Head of caudate nucleus (tissue), 42 donors: ENCODE results near the gene EZH2.

Experiments used
- DNase-seq, 42 donors: peaks; one replicate each; pipeline versions ENCODE4 v3.0.0 to v3.0.0-alpha.2; 2020 to 2021; ENCODE audit warnings: mixed read lengths in 7 of 42
- intact Hi-C: fragments of 100-400 bp; cut with DNase I; formaldehyde crosslinking; loops from one replicate; pipeline ENCODE4 v1.15.0; 2022

EZH2 gene

DNA sequence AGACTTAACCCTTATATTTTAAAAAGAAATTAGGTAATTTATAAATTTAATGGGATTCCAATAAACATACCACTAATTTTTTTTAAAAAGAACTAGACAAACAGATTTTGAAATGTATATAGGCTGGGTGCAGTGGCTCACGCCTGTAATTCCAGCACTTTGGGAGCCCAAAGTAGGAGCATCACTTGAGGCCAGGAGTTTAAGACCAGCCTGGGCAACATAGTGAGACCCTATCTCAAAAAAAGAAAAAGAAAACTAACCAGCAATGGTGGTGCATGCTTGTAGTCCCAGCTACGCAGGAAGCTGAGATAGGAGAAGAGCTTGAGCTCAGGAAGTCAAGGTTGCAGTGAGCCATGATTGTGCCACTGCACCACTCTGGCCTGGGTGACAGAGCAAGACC is 62.7 kb downstream of the EZH2 start:
- intact Hi-C loops: no loop called here
- no peak for DNase-seq

DNA sequence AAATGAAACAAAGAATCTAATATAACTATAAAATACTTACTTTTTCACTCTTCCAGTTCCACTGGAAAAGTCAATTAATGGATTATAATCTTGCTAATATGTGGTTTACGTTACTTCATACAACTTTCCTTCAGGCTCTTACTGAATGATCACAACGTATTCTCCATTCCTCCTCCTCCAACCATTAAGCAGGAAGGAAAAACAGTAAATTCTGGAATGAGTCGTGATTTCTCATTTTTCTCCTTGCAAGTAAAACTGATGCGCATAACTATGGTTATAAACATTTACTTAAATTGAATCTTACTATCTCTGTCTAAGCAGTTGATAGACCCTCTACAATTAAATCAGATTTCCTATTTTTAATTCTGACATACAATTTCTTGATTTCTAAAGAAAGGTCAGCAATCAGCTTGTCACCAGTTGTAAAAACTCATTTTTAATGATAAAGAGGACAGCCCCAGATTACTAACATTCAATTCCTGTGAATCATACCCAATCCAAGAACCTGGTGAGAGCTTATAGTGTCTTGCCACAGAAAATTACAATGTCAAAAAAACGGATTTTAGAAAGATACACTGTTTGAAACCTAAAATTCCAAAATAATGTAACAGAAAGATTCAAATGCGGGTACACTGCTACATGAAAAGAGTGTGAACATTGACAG is 64.3 kb downstream of the EZH2 start:
- intact Hi-C loops: no loop called here
- DNase-seq: no peak

DNA sequence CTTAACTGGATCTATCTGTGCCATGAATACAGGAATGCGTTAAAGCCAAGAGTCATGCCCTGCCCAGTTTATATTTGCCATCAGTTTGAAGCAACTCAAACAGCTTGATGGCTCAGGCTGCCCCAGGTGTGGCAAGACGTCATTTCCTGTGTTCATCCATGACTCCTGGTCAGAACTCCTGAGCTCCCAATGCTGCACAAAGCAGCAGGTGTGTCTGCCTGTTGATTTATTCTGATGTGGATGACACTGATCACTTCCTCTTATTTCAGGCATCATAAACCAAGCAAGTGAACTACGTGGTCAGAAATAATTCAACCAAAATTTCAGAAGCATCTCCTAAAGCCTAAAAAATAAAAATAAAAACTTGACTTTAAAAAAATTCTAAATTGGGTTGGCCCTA is 68.5 kb downstream of the EZH2 start:
- DNase-seq: no peak
- intact Hi-C loops: no loop called here

DNA sequence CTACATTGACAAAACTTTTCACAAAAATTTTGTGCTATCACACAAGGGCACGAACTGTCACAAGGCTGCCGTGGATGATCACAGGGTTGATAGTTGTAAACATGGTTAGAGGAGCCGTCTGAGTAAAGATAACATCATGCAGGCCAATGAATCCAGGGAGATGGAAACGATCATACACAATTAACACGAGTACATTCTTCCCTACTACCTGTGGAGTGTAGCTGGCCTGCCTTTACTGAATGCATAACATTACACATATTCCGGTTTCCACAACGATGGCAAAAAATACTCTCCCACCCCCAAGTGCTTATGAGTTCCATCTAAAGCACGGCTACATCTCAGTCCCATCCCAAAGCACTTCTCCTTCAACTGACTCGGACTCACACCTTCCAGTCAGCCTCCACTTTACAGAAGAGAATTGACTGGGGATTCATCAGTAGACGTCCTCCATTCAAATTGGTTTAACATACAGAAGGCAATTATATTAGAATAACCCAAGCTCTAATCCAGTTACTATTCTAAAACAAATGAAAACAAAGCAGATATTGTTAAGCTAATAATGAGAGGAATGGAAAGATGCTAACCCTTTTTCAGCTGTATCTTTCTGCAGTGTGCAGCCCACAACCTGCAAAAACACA is 69.0 kb downstream of the EZH2 start:
- intact Hi-C loops: no loop called here
- DNase-seq: no peak

DNA sequence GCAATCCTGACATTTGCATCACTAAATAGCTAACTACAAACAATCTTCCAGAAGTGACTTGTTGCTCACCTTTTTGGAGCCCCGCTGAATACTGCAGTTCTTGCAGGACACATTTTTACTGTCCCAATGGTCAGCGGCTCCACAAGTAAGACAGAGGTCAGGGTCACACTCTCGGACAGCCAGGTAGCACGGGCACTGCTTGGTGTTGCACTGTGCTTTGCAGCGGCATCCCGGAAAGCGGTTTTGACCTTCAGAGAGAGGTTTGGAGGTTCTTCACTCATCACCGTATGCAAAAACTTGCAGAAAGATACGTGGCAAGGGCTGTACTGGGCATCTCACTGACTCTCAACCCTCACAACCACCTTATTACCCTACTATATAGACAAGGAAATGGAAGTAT is 70.2 kb downstream of the EZH2 start:
- intact Hi-C loops: no loop called here
- no peak for DNase-seq

DNA sequence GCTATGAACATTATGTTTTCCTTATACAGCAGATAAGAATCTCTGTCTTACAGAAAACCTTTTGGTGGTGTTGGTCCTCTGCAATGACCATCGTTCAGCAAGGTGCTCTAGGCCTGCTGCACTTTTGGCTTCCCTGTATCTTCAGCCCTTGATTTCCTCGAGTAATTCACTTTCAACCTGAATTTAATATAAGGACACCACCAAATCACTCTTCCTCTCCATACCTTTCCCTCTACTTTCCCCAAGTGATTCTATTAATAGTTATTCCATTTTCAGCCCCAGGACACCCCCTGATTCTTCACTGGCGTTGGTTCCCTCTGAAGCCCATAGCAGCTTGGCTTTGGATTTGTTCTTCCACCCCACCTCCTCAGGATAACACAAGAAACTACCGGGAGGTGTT is 72.2 kb downstream of the EZH2 start:
- DNase-seq: no peak
- intact Hi-C loops: no loop called here

DNA sequence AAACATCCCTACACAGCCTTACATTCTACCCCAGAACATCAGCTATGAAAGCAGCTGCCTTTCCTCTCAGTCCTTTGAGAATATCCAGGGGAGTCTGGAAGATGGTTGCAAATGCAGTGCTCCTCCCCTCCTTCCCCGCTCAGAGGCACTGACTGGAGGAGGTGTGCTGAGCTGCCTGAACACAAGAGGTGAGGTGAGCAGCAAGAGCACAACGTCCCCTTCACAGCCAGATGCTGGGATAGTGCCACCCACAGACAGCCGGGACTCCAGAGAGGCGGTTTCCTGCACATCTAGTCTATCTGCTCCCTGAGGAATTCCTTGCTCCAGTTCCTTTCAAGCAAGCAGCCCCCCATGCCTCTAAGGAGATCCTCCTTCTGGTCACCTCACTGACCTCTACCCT is 74.2 kb downstream of the EZH2 start:
- intact Hi-C loops: no loop called here
- peak in 40 of 42 donors; percentile 23 to 90 (median 64) for DNase-seq

DNA sequence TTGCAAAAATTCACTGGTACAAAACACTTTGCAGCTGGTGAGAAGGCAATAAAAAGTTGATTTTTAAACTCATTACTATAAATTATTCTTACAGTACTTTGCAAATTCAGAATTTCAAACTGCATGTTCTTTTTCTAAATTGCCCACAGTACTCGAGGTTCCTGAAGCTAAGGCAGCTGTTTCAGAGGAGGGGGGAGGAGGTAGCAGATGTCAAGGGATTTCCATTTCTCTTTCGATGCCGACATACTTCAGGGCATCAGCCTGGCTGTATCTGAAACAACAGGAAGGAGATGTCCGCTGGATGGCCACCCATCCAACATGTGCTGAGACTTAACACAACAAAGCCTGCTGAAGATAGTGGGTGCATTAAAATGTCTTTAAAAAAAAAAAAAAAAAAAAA is 76.7 kb downstream of the EZH2 start:
- no peak for DNase-seq

DNA sequence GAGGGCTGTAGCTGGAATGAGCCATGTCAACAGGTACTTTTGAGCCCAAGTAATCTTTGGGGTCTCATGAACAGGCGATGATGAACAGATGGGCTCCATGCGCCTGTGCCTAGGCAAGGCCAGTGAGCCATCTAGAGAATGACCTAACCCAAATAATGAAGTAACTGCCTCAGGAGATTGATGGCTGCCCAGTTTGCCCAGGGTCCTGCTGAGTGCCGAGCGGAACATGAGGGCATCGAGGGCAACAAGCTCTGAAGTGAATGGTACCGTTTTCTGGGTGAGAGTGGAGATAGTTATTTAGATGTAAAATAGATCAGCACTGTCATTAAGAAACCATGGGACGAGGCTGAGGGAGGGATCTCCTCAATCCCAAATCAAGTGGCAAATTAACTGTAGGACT is 77.9 kb downstream of the EZH2 start:
- DNase-seq: no peak
- intact Hi-C loops: no loop called here

More for the DNA sequence above, 76.7 kb downstream of the EZH2 start:
- intact Hi-C loops: no loop called here

DNA sequence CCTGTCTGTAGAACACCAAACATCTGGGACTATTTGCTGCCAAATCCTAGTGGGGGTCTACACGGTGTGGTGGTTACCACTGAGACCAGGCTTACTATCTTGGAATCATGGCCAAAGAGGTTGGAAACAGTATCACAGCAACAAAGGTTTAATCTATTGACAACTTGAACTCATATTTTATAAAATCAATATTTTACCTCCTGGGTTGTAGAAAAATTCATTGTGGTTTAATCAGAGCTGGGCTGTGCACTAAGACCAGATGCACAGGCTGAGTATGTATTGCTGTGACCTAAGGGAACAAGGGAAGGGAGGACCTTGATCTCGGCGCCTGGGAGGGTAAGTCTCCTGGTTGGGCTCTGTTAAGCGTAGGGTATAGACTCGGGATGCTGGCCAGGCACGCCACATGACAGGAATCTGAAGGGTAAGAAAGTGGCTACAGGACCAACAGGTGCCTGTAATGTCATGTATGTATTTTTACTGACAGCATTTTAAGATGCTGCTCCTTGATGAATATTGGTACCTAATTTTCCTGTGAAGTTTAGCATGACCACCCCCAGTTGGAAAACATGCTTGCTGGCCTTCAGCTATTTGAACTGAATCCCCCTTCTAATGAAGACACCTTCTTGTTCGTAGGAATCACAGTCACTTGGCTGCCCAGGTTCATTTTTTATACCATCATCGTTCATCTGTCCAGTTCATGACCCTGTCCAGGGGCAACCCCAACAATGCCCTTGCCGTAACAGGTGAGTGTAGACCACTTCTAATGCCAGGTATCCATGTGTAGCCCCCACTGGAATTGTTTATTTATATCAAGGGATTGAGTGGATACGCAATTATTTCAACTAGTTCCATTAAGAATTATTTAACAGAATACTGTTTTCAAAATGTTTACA is 79.5 kb downstream of the EZH2 start:
- intact Hi-C loops: no loop called here
- DNase-seq: no peak

DNA sequence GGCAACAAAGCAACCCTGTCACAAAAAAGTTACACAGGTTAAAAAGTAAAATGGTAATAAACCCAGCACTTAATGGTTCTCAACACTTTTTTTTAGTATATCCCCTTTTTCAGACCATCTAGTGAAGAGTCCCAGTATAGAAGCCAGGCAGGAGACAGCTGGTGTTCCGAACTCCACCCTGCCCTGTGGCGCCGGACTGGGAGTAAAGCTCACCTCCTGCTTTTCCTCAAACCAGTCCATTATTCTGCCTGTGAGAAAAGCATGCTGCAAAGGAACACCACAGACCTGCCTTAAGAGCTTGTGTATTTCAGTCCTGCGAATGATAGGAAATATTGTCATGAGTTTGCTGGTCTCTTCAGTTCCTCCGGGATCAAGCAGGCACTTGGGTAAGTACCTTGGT is 81.0 kb downstream of the EZH2 start:
- intact Hi-C loops: no loop called here
- no peak for DNase-seq

DNA sequence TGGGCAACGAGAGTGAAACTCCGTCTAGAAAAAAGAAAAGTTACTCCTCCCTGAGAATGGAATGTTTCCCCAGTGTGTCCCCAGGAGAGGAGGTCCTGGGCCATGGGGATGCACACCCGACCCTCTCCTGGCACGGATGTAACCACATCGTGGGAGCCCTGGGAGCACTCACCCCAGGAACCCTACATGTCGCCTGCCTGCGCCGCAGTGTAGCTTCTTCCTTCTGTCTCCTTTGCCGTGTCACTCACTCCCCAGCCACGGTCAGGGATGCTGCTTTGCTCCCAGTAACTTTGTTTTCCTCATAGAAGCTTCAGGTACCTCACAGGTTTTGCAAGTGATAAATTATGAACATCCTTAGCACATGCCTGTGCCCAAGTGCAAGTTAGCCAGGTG is 82.0 kb downstream of the EZH2 start:
- intact Hi-C loops: no loop called here
- no peak for DNase-seq

DNA sequence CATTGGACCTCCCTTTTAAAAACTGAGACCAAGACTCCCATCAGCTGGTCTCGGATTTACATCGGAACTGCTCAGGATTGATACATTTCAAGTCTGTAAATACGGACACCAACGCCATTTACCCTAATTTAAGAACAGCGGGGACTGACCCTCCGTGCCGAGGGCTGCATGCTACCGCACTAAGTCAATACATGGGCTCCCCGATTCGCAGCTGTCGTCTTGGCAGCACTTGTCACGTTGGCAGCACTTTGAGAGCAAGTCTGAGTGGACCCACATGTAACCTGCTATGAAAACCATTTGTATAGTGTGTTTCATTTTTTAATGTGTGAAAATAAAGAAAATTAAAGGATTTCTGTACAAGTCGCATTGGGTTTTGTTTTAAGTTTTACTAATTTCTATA is 83.4 kb downstream of the EZH2 start:
- DNase-seq: no peak
- intact Hi-C loops: no loop called here

DNA sequence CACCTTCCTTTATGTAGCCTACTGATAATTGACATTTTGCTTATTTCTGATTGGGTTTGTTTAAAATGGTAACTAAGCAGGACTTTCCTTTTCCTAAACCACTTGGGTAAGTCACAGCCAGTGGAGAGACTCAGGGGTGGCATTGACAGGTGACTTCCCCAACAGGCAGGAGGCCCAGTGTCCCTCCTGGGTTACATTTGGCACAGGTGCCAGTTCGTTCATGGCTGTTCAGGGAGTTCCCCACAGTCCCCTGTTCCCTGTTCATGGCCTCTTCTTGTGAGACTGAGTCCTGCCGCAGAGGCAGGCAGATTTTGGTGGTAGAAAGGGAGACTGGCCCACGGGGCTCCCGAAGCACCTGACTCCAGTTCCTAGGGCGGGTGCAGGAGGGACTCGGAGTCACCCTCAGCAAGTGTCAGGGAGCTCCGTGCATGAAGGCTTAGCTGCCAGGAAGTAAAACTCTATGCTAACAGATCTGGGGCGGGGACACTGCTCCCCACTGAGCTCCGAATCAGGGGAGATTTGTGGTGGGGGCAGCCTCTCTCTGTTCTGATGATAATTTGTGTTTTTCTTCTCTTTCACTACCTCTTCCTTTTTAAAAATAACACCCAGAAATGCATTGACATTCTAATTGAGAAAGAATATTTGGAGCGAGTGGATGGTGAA is 84.1 kb downstream of the EZH2 start:
- intact Hi-C loops: no loop called here
- no peak for DNase-seq

DNA sequence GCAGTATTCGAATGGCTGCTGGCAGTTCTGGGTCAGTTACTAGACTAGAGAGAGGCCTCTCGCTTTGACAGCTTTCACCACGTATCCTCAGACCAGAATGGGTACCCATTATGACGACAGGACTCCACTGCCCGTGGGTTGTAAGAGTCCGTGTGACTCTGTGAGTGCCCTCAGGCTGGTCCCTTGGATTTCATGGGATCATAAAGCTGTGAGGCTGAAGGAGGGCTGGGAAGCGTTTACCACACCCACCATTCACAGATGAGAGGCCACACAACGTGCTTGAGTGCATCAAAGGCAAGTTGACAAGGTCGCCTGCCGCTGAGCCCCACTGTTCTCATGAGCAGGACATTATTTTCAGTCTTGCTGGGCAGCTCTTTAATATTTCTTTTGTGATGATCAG is 87.2 kb downstream of the EZH2 start:
- no peak for DNase-seq
- intact Hi-C loops: no loop called here

DNA sequence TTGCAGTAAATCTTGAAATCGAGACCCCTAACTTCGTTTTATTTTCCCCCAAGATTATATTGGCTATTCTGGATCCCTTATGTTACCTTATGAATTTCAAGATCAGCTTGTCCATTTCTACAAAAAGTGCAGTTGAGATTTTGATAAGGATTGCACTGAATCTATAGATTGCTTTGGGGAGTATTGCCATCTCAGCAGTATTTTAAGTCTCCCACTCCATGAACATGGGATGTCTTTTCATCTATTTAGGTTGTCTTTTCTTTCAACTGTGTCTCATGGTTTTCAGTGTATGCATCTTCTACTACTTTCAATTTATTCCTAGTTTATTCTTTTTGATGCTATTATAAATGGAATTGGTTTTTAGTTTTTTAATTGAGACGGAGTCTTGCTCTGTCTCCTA is 89.6 kb downstream of the EZH2 start:
- DNase-seq: no peak
- intact Hi-C loops: no loop called here

DNA sequence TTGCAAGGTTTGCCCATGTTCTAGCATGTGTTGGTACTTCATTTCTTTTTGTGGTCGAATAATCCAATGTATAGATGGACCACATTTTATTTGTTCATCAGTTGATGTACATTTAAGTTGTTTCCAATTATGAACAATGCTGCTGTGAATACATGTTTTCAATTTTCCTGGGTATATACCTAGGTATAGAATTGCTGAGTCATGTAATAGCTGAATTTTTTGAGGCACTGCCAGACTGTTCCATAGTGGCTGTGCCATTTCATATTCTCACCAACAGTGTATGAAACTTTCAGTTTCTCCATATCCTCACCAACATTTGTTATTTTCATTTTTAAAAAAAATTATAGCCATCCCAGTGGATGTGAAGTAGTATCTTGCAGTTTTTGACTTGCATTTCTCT is 90.5 kb downstream of the EZH2 start:
- intact Hi-C loops: no loop called here
- DNase-seq: no peak

DNA sequence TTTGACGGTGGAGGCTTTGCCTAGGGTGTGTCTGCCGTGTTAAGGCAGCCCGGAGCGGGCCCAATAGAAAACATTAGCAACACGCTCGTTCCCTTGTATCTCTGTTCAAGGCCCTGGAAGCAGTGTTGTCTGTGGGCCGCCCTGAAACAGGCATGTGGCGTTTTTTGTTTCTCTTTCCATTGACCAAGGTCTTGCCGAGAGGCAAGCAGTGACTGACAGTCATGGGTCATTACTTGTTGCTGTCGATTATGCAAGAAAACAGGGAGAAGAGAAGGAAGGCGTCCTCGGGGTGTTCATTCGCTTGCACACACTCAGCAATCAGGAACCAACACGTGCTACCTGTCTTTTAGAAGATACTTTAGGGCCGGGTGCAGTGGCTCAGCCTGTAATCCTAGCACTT is 92.5 kb downstream of the EZH2 start:
- intact Hi-C loops: no loop called here
- DNase-seq: no peak

DNA sequence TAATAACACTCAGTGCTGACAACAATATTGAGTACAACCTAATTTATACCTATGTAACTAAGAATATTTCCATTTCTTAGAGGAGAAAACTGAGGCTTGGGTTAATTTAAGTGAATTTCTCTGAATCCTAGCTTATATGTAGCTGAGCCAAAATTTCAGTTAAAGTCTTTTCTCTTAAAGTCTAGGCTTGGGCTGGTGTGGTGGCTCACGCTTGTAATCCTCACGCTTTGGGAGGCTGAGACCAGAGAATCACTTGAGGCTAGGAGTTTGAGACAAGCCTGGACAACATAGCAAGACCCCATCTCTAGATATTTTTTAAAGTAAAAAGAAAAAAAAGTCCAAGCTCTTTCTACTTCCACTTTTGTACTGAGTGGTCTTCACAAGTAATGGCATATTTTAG is 93.2 kb downstream of the EZH2 start:
- DNase-seq: no peak
- intact Hi-C loops: no loop called here

DNA sequence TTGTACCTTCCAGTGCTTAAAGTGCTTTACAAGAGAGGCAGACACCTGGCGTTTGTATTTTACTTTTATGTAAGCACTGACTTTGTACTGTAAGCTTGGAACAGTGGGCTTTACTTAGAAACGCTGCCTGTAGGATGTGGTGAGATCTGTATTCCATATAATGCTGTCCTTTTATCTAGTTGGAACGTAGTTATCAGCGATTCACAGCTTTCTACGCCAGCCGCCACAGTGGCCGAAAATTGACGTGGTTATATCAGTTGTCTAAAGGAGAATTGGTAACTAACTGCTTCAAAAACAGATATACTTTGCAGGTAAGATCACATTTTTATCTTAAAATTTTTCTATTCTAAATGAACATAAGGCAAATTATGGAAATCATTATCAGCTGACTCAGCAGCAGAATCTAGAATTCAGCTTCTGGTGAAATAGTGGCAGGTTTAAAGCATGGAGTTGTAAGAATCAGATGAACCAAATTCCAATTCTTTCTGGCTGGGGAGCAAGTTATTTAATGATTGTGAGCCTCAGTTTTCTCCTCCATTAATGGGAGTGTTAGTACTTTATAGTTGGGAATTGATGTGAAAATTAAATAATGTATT is 93.9 kb downstream of the EZH2 start:
- intact Hi-C loops: no loop called here

More for the DNA sequence above, 93.9 kb downstream of the EZH2 start:
- DNase-seq: no peak
